Ovary (tissue), 9 donors: Measurements from ENCODE around the gene ERICH6B. TPM values are rescaled to one million over a fixed set of nuclear protein-coding genes. Genes with fewer than 3 reads are reported as not detected.

Source experiments
- DNase-seq, 5 donors: peaks; one replicate each; pipeline ENCODE4 v3.0.0-alpha.2; 2019 to 2020
- H3K27ac ChIP-seq, 2 donors: fragments of 200-600 bp; one replicate each; pipeline versions ENCODE4 v1.5.1 to v1.8.0; 2019 to 2022
- H3K27me3 ChIP-seq: fragments of 200-600 bp; one replicate; pipeline ENCODE4 v1.8.0; 2022
- H3K36me3 ChIP-seq: fragments of 200-600 bp; sonication (generic); one replicate; pipeline ENCODE4 v1.5.1; 2019
- H3K4me1 ChIP-seq: one replicate; pipeline ENCODE4 v1.8.1; 2013; ENCODE audit warnings: mild to moderate bottlenecking, moderate library complexity; ENCODE audit not compliant: insufficient read depth
- H3K4me3 ChIP-seq: fragments of 200-600 bp; sonication (generic); one replicate; pipeline ENCODE4 v1.5.1; 2017
- H3K9me3 ChIP-seq, 2 donors: fragments of 200-600 bp in 1 of 2; sonication (generic) in 1 of 2; one replicate each; pipeline versions ENCODE4 v1.5.1 to v1.8.1; 2013 to 2019; ENCODE audit warnings: mild to moderate bottlenecking in 1 of 2, moderate library complexity in 1 of 2
- CTCF ChIP-seq, 3 donors: fragments of 450-650 bp in 2 of 3; fragments of 200-600 bp in 1 of 3; IDR thresholded peaks; one replicate each; pipeline versions ENCODE4 v1.5.1 to v1.8.0; 2016 to 2022; ENCODE audit warnings: antibody characterized with exemption in 3 of 3, mild to moderate bottlenecking in 1 of 3
- EP300 ChIP-seq: sonication (generic); formaldehyde crosslinking; IDR thresholded peaks from one replicate; pipeline ENCODE4 v1.6.1; 2017; ENCODE audit warnings: antibody characterized with exemption
- POLR2A ChIP-seq: fragments of 450-650 bp; IDR thresholded peaks from one replicate; pipeline ENCODE4 v1.6.1; 2017; ENCODE audit warnings: antibody characterized with exemption, mild to moderate bottlenecking, moderate library complexity
- WGBS, 3 donors: extraction: QIAGEN DNeasy Blood & Tissue Kit in 1 of 3; methylation state at CpG; one replicate each; pipeline versions ENCODE4 v1.1.5 to v1.1.7; 2013 to 2017; 5-methylcytosine and 5-hydroxymethylcytosine counted together
- intact Hi-C, 4 donors: fragments of 100-400 bp; cut with DNase I; formaldehyde crosslinking; loops; one replicate each; pipeline versions ENCODE4 v1.11.0 to v1.15.1; 2022 to 2023
- polyA plus RNA-seq, 2 donors: library from polyadenylated mRNA; stranded (reverse); fragments of 200-250 nt in 1 of 2; fragments of 350-450 nt in 1 of 2; fragmentation: Illumina TruSeq in 1 of 2; extraction: RNeasy Lipid Tissue Mini Kit (QIAGEN cat#74804) in 1 of 2; gene quantifications; one replicate each; pipeline ENCODE4 v1.2.3, GENCODE V29; 2013 to 2014
- small RNA-seq: library from RNA; depleted of rRNA; stranded (forward); fragments of <200 nt; gene quantifications from one replicate; pipeline ENCODE3, GENCODE V24; 2016
- total RNA-seq, 7 donors: library from RNA; depleted of rRNA in 2 of 7; stranded (reverse); fragments of >200 nt in 2 of 7; fragmentation: NEBNext Ultra II Directional in 3 of 7; extraction: Animal tissue kit (Norgen Biotek cat#: 25700) in 3 of 7; gene quantifications; one replicate each; pipeline versions ENCODE4 v1.1.0 to v1.2.4, GENCODE V29; 2016 to 2023
- donor health status: DM: no; HTN: no; CAD: no; lungs with moderate emphysema.
- donor health status: DM: no; HTN: no; CAD: no.
- donor health status: Bipolar disorder and iron deficiency.
- donor health status: DM: yes; HTN: yes; CAD: no.
- donor health status: DM: no; HTN: no; CAD: no.
- donor health status: DM: yes; HTN: yes; CAD: no.

ERICH6B gene
- total and polyA plus RNA-seq, 9 donors = not detected

- Histone ChIP-seq H3K4me1 (no peaks in the 10 kb centered on the region), H3K4me3 (no peak overlapping the region), H3K9me3 (no peaks in the 10 kb centered on the region), H3K27me3 (no peaks in the 10 kb centered on the region), H3K27ac (no peak overlapping the region), H3K36me3 (no peaks in the 10 kb centered on the region)
- intact Hi-C loops = no loop called here
- no peak for DNase-seq
- TF ChIP-seq CTCF (IDR thresholded peaks at IDR 0.05) (no peak), EP300 (no peak), POLR2A (no peak)
- 38 to 49% (median 39%) methylated on average over 4 of the region's 4 CpGs for WGBS, 3 donors
These were observed 114.9 kb downstream of the ERICH6B start for GRCh38 chr13:45500492-45501174.

GRCh38 chr13:45496942-45497341, 118.6 kb downstream of the ERICH6B start:
- H3K36me3 ChIP-seq = no peaks in the 10 kb centered on the region
- no peaks in the 10 kb centered on the region for H3K4me1 ChIP-seq
- H3K4me3 ChIP-seq = no peak overlapping the region
- H3K9me3 ChIP-seq = no peaks in the 10 kb centered on the region
- DNase-seq = no peak
- intact Hi-C loops = no loop called here
- 82 to 90% (median 83%) methylated on average over 7 of the region's 7 CpGs for WGBS, 3 donors
- H3K27ac ChIP-seq = no peak overlapping the region
- TF ChIP-seq CTCF (IDR thresholded peaks at IDR 0.05) = no peak
- no peaks in the 10 kb centered on the region for H3K27me3 ChIP-seq

- 95 to 98% (median 97%) methylated on average over 1 of the region's 1 CpG for WGBS, 3 donors
- Histone ChIP-seq H3K4me3 (no peak overlapping the region), H3K36me3 (no peaks in the 10 kb centered on the region), H3K27ac (no peak overlapping the region), H3K27me3 (no peaks in the 10 kb centered on the region), H3K9me3 (no peaks in the 10 kb centered on the region), H3K4me1 (no peaks in the 10 kb centered on the region)
- no peak for DNase-seq
- intact Hi-C loops = no loop called here
- TF ChIP-seq CTCF (IDR thresholded peaks at IDR 0.05) = no peak
- TF ChIP-seq EP300 = no peak
- no peak for TF ChIP-seq POLR2A
These were observed 123.0 kb downstream of the ERICH6B start for GRCh38 chr13:45492538-45492937.

Small RNA genes lying within 50 kb of the gene (small RNA-seq; reads per million reads assigned to genes)
- gene RNA5SP27 (not detected), gene TIMM9P3 (not detected)

Other genes with a start within 250 kb of the ERICH6B start
- 10 to 100 TPM; 10.7 to 33.4 (median 22.8) TPM for gene SLC25A30, start 197.4 kb downstream of the ERICH6B start, total RNA-seq
- gene SLC25A30, start 197.4 kb downstream of the ERICH6B start, polyA plus RNA-seq = 10 to 100 TPM; 11.5 to 23.2 TPM
- 10 to 100 TPM; 23.9 to 37.3 (median 29.4) TPM for gene COG3, start 150.8 kb downstream of the ERICH6B start, total RNA-seq
- 10 to 100 TPM; 17.1 to 18.6 TPM for gene COG3, start 150.8 kb downstream of the ERICH6B start, polyA plus RNA-seq
- not detected for gene CBY2, start 86.6 kb upstream of the ERICH6B start, total RNA-seq
- not detected for gene CBY2, start 86.6 kb upstream of the ERICH6B start, polyA plus RNA-seq
- gene SIAH3, start 236.0 kb upstream of the ERICH6B start, total RNA-seq = 1 to 10 TPM in 2 of 7 donors, under 1 TPM in 3, not detected in 2; 0.18 to 2.3 (median 0.72) TPM
- under 1 TPM; 0.01 to 0.03 TPM for gene SIAH3, start 236.0 kb upstream of the ERICH6B start, polyA plus RNA-seq